GM19324 (cell line): ENCODE measurements around the gene GGTA1.
"Not testable (repeated sequence)": the region's sequence is repeated elsewhere in the genome, so short reads cannot be mapped to it uniquely, and the experiment has no call there.

Experiments used
- ATAC-seq: cut with Tn5 transposase; IDR thresholded peaks from one replicate; pipeline ENCODE4 v1.9.1; 2021; ENCODE audit warnings: mild to moderate bottlenecking, moderate library complexity; ENCODE audit not compliant: unreplicated experiment, low FRiP score

GGTA1 gene

GRCh38 chr9:121499427-121500164 lies at the start of gene GGTA1:
TSS of gene GGTA1 (minus strand) at chr9:121499844. CDS start at chr9:121467922, 31,922 bp downstream.
- ATAC-seq, result no peak

GRCh38 chr9:121548666-121549065 lies 49.0 kb upstream of the GGTA1 start:
- no peak for ATAC-seq

GRCh38 chr9:121545875-121546423 lies 46.3 kb upstream of the GGTA1 start:
- peak; percentile 74 for ATAC-seq

GRCh38 chr9:121545150-121545874 lies 45.7 kb upstream of the GGTA1 start:
- ATAC-seq, result no peak

- no peak for ATAC-seq
Measured at GRCh38 chr9:121542025-121542424, 42.4 kb upstream of the GGTA1 start.

- no peak for ATAC-seq
Measured at GRCh38 chr9:121541256-121541655, 41.6 kb upstream of the GGTA1 start.

GRCh38 chr9:121538221-121538620 lies 38.6 kb upstream of the GGTA1 start:
- no peak for ATAC-seq

GRCh38 chr9:121537283-121537682 lies 37.6 kb upstream of the GGTA1 start:
- no peak for ATAC-seq

- ATAC-seq, result no peak
Measured at GRCh38 chr9:121532881-121533280, 33.2 kb upstream of the GGTA1 start.

- ATAC-seq, result no peak
Measured at GRCh38 chr9:121529237-121529987, 29.8 kb upstream of the GGTA1 start.

GRCh38 chr9:121528642-121529041 lies 29.0 kb upstream of the GGTA1 start:
- no peak for ATAC-seq

GRCh38 chr9:121527371-121527770 lies 27.7 kb upstream of the GGTA1 start:
- no peak for ATAC-seq

- not testable (repeated sequence) for ATAC-seq
Measured at GRCh38 chr9:121519688-121520087, 20.0 kb upstream of the GGTA1 start.

- ATAC-seq, result no peak
Measured at GRCh38 chr9:121518634-121519033, 19.0 kb upstream of the GGTA1 start.

GRCh38 chr9:121513166-121513565 lies 13.5 kb upstream of the GGTA1 start:
- not testable (repeated sequence) for ATAC-seq

GRCh38 chr9:121510766-121511550 lies 11.3 kb upstream of the GGTA1 start:
- ATAC-seq, result no peak

GRCh38 chr9:121509180-121509579 lies 9.5 kb upstream of the GGTA1 start:
- no peak for ATAC-seq

GRCh38 chr9:121508415-121508814 lies 8.8 kb upstream of the GGTA1 start:
- ATAC-seq, result no peak

GRCh38 chr9:121505903-121506735 lies 6.5 kb upstream of the GGTA1 start:
- ATAC-seq, result no peak
